Sciatic nerve (tissue), 2 donors: ENCODE measurements around the gene CDKN1A. TPM values are rescaled to one million over a fixed set of nuclear protein-coding genes. Genes with fewer than 3 reads are reported as not detected.

Experiments used
- ATAC-seq: fragments of 200-7000 bp; cut with Tn5 transposase; one replicate; pipeline ENCODE4 v1.9.1; 2020; ENCODE audit warnings: mild to moderate bottlenecking, moderate library complexity
- DNase-seq: peaks from one replicate; pipeline ENCODE4 v3.0.0-alpha.2; 2020; ENCODE audit warnings: low spot score
- intact Hi-C: fragments of 100-400 bp; cut with DNase I; formaldehyde crosslinking; loops from one replicate; pipeline ENCODE4 v1.14.2; 2022
- total RNA-seq: library from RNA; stranded (reverse); fragmentation: NEBNext Ultra II Directional; extraction: Animal tissue kit (Norgen Biotek cat#: 25700); gene quantifications from one replicate; pipeline ENCODE4 v1.2.1, GENCODE V29; 2021
- donor health status: DM: no; HTN: no; CAD: no.
- donor health status: DM: no; HTN: no; CAD: no.

Gene CDKN1A
- total RNA-seq, 1 donor from 2014 or later: 142 TPM

- intact Hi-C loops: no loop called here
- DNase-seq (peak; percentile 81), ATAC-seq (peak; percentile 49)
These were observed 46.2 kb downstream of the CDKN1A start for GRCh38 chr6:36724514-36725390.

GRCh38 chr6:36725581-36725980 lies 47.1 kb downstream of the CDKN1A start:
- intact Hi-C loops: no loop called here
- DNase-seq: peak; percentile 48
- no peak for ATAC-seq

DNA sequence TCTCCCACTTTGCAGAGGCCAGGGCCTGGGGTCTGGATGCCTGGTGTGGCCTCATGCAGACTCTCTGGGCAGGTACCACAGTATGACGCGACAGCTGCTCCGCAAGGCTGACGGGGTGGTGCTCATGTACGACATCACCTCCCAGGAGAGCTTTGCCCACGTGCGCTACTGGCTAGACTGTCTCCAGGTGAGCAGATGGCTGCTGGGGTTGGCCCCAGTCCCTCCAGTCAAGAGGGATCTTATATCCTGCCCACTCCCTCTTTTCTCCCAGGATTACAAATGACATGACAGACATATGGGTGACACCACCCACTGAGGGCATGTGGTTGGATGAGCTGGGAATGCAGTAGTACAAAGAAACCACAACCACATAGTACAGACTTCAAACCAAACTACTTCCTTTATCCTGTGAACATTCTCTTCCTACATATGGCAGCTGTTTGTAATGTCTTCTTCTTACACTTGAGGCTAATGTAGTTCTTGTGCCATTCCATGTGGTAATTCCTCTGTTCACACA lies 49.0 kb downstream of the CDKN1A start:
- ATAC-seq (no peak), DNase-seq (peak; percentile 56)
- intact Hi-C loops: no loop called here

DNA sequence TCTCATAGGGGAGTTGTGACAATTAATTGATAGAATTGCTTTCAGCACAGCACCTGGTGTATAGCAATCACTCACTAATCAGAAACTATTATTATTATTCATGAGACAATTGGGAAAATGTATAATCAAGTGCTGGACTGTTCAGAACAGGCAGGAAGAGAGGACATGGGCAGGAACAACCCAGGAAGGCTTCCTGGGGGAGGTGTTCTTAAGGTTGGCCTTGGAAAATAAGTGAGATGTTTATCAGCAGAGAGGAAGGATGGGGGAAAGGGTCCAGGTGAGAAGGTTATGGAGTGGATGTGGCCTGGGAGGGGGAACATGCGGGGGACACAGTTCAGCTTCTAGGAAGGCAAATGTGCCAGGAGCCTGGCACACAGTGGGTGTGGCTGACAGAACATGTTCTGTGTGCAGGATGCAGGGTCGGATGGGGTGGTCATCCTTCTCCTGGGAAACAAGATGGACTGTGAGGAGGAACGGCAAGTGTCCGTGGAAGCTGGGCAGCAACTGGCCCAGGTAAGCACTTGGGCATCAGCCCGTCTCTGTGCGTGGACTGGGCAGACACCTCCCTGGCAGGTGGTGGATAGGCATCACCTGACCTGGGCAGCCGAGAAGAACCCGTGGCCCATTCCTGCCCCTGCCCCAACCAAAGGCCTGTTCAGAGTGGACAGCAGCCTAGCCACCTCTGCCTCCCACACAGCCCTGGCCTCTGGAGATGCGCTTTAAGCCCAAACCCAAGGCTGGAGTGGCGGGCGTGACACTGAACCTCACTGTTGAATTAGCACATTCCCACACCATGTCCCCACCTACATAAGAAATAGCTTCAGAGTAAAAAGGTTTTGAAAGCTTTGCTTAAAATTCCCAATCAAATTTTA lies 50.0 kb downstream of the CDKN1A start:
- intact Hi-C loops: no loop called here
- peak; percentile 58 for DNase-seq
- peak; percentile 27 for ATAC-seq

DNA sequence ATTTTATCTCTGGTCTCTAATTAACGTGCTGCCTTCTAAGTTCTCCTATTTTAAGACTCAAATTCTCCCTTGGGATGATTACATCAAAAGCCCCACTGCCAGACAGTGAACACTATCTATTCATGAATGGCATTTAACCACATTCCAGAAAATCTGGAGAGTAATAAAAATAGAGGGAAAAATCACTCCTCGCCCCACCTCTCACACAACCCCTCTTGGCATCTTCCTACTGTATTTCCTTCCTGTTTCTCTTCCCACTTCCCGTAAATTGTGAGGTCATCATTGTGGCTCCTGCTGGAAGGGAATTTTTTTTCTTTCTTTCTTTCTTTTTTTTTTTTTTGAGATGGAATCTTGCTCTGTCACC lies 50.6 kb downstream of the CDKN1A start:
- DNase-seq (no peak), ATAC-seq (peak; percentile 7)
- intact Hi-C loops: no loop called here

DNA sequence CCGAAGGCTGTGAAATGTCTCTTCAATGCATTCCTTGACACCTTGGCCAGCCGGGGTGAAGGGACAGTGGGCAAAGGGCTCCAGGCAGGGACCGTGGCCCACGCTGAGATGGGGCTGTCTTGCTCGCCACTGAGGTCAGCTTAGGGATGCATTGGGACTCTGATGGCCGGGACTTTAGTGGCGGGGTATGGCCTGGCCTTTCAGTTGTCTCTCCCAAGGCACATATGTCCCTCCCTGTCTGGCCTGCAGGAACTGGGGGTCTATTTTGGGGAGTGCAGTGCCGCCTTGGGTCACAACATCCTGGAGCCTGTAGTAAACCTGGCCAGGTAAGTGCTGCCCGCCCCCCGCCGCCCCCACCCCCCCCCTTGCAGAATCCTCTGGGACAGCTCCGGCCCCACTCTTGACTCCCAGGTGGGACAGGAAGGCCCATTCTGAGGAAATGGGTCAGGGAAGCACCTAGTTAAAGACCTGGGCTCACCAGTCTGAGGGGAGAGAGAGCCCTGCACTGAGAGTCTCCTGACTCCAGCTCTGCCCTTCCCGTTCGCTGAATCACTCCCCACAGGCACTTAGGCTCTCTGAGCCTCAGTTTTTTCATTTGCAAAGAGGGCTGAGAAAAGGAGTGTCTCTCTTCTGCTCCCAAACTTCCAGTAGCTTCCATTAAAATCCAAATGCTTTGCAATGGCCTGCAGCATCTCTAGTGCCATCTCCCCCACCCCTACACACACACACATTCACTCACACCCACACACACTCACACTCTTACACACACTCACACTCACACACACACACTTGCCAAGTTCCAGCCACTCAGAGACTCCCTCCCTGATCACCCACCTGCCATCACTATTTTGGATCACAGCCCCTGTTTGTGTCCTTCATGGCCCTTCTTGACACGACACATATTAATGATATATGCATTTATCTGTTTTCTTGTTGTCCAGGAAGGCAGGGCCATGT lies 52.2 kb downstream of the CDKN1A start:
- intact Hi-C loops: no loop called here
- no peak for ATAC-seq

GRCh38 chr6:36731622-36732310 lies 53.3 kb downstream of the CDKN1A start:
- DNase-seq (no peak), ATAC-seq (no peak)
- intact Hi-C loops: no loop called here

More for the DNA sequence above, 52.2 kb downstream of the CDKN1A start:
- DNase-seq: no peak

- ATAC-seq: no peak
- intact Hi-C loops: no loop called here
These were observed 54.8 kb downstream of the CDKN1A start for GRCh38 chr6:36733300-36733699.

DNA sequence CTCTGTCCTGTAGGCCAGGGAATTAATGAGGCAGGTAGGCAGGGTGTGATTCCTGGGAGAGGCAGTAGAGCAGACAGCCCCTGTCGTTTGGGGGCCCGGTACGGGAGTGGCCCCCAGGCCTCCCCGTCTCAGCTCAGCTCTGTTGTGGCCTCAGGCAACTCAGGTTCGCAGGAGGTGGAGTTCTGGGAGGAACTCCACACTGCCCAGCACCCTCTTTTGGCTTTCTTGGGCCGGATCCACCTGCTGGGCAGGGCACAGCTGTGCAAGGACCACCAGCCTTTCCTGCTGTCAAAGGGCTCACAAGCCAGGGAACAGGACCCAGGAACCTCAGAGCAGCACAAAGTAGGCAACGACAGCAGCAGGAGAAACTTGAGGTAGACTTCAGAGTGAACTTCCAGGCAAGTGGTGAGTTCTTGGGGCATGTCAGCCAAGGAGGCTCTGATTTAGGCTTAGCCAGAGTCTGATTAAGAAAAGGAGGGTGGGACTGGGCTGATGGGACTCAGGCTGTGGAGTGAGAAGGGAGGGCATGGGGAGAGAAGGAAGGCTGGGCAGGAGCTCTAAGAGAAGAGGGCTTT lies 56.1 kb downstream of the CDKN1A start:
- ATAC-seq (no peak), DNase-seq (no peak)
- intact Hi-C loops: no loop called here

More at GRCh38 chr6:36733300-36733699, 54.8 kb downstream of the CDKN1A start:
- no peak for DNase-seq

- peak; percentile 91 for DNase-seq
- ATAC-seq: peak; percentile 94
- intact Hi-C loops: no loop called here
These were observed 56.9 kb downstream of the CDKN1A start for GRCh38 chr6:36735110-36736071.

Other genes starting within 250 kb of the CDKN1A start
- 0.18 TPM for gene PXT1, start 235.9 kb upstream of the CDKN1A start, total RNA-seq
- gene KCTD20, start 235.7 kb upstream of the CDKN1A start, total RNA-seq: 56.6 TPM
- 39.7 TPM for gene STK38, start 131.2 kb upstream of the CDKN1A start, total RNA-seq
- gene SRSF3, start 84.4 kb upstream of the CDKN1A start, total RNA-seq: 218 TPM
- gene RAB44, start 19.1 kb downstream of the CDKN1A start, total RNA-seq: 0.27 TPM
- gene CPNE5, start 160.7 kb downstream of the CDKN1A start, total RNA-seq: 6.9 TPM
- 12.7 TPM for gene PPIL1, start 196.1 kb downstream of the CDKN1A start, total RNA-seq
- 56.6 TPM for gene C6orf89, start 207.2 kb downstream of the CDKN1A start, total RNA-seq